ENCODE results near the gene SRSF9.

SRSF9 gene

GRCh38 chr12:120472521-120472920 is 3.0 kb upstream of the SRSF9 start:
- DNase-seq (ENCODE audit: low spot score): no peak
- TF ChIP-seq CTCF (IDR thresholded peaks at IDR 0.05; ENCODE audit: extremely low read depth, insufficient read depth, missing control alignments): no peak
- in situ Hi-C loops (cut with MboI; ENCODE audit: low pct_unique_long_range_greater_than_20kb, low sequenced_read_pairs, unreplicated experiment): no loop called here

- DNase-seq (ENCODE audit: low spot score): no peak
- TF ChIP-seq CTCF (IDR thresholded peaks at IDR 0.05; ENCODE audit: extremely low read depth, insufficient read depth, missing control alignments): no peak
- in situ Hi-C loops (cut with MboI; ENCODE audit: low pct_unique_long_range_greater_than_20kb, low sequenced_read_pairs, unreplicated experiment): no loop called here
These were observed 719 bp upstream of the SRSF9 start for GRCh38 chr12:120470150-120470784.

DNA sequence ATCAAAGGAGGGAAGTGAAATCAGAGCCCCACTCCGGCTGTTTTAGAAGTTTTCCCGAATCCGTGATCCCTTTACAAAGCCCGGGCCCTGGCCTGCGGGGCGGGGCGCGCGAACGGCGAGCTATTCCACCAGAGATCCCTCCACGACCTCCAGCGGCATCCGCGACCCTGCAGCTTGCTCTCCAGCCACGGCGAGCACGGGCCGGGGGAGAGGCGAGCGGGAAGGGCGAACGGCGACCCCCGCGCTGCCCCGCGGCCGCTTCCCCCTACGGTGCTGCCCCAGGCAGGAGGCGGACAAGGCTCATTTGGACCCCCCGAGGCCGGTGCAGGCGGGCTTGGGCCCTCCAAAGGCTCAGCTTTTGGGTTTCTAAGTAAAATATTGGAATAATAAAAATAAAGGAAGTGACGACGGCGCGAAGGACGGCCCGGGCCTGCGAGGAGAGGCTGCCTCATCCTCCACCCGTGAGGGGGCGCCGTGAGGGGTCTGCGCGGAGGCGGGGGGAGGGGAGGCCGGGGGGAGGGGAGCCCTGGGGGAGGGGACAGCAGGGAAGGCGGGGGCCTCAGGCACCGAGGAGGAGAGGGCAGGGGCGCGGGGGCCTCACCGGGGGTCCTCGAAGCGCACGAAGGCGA is 613 bp downstream of the SRSF9 start:
- DNase-seq (ENCODE audit: low spot score): peak; percentile 79
- peak; percentile 37 for TF ChIP-seq CTCF (IDR thresholded peaks at IDR 0.05; ENCODE audit: extremely low read depth, insufficient read depth, missing control alignments)
- in situ Hi-C loops (cut with MboI; ENCODE audit: low pct_unique_long_range_greater_than_20kb, low sequenced_read_pairs, unreplicated experiment): no loop called here

GRCh38 chr12:120468325-120468820 is 1.2 kb downstream of the SRSF9 start:
- peak; percentile 38 for DNase-seq (ENCODE audit: low spot score)
- in situ Hi-C loops (cut with MboI; ENCODE audit: low pct_unique_long_range_greater_than_20kb, low sequenced_read_pairs, unreplicated experiment): no loop called here
- TF ChIP-seq CTCF (IDR thresholded peaks at IDR 0.05; ENCODE audit: extremely low read depth, insufficient read depth, missing control alignments): no peak

- no peak for DNase-seq (ENCODE audit: low spot score)
- in situ Hi-C loops (cut with MboI; ENCODE audit: low pct_unique_long_range_greater_than_20kb, low sequenced_read_pairs, unreplicated experiment): no loop called here
- no peak for TF ChIP-seq CTCF (IDR thresholded peaks at IDR 0.05; ENCODE audit: extremely low read depth, insufficient read depth, missing control alignments)
These were observed 2.1 kb downstream of the SRSF9 start for GRCh38 chr12:120467439-120467838.

- no peak for DNase-seq (ENCODE audit: low spot score)
- in situ Hi-C loops (cut with MboI; ENCODE audit: low pct_unique_long_range_greater_than_20kb, low sequenced_read_pairs, unreplicated experiment): no loop called here
- TF ChIP-seq CTCF (IDR thresholded peaks at IDR 0.05; ENCODE audit: extremely low read depth, insufficient read depth, missing control alignments): peak; percentile 67
These were observed 2.8 kb downstream of the SRSF9 start for GRCh38 chr12:120466560-120467315.

All from GM13977 (cell line).